ENCODE measurements around the gene PSAPL1. TPM values are rescaled to one million over a fixed set of nuclear protein-coding genes. Genes with fewer than 3 reads are reported as not detected.

PSAPL1 gene
- total and polyA plus RNA-seq, 7 donors: 0.01 TPM; not detected in 6

DNA sequence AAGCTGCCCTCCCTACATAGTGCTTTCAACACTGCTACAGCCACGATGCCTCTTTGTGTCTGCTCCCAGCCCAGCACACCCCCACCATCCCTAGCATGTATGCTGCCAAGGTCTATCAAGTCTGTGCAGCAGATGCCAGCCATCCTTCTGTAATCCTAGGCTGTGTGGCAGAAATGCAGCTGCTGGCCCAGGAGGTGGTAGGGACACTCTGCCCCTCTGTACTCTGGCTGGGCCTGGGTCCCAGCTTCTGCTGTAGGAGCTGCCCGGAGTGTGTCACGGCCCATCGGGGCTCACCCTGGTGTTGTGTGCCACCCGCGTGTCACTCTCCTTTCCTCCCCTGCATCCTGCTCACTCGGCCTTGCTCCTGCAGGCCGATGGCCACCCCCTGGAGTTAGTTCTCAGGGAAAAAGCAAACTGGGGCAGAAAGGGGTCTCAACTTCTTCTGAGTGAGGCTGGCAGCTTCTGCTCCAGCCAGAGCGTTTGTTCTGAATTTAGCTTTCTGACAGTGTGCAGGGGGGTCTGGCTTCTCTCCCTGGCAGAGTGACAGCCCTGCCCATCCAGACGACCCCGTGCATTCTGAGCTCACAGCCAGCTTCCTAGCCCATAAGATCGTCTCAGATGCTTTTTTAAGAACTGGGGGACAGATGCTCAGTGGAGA, 22.7 kb downstream of the PSAPL1 start:
- WGBS, 2 donors: 64 to 70% methylated on average over 12 of the region's 12 CpGs
- Histone ChIP-seq H3K4me3 (no peak overlapping the region), H3K9me3 (peaks cover 0 to 9% (median 3%) of the 10 kb centered on the region in 4 donors), H3K36me3 (no peaks in the 10 kb centered on the region), H3K27ac (peak overlapping the region in 2 of 4 donors; percentile 73 to 75), H3K4me1 (peaks cover 0 to 32% (median 24%) of the 10 kb centered on the region in 4 donors), H3K27me3 (no peaks in the 10 kb centered on the region)
- intact Hi-C loops (cut with DNase I): no loop called here
- peak; percentile 61 for DNase-seq
- TF ChIP-seq, protein P1, sequence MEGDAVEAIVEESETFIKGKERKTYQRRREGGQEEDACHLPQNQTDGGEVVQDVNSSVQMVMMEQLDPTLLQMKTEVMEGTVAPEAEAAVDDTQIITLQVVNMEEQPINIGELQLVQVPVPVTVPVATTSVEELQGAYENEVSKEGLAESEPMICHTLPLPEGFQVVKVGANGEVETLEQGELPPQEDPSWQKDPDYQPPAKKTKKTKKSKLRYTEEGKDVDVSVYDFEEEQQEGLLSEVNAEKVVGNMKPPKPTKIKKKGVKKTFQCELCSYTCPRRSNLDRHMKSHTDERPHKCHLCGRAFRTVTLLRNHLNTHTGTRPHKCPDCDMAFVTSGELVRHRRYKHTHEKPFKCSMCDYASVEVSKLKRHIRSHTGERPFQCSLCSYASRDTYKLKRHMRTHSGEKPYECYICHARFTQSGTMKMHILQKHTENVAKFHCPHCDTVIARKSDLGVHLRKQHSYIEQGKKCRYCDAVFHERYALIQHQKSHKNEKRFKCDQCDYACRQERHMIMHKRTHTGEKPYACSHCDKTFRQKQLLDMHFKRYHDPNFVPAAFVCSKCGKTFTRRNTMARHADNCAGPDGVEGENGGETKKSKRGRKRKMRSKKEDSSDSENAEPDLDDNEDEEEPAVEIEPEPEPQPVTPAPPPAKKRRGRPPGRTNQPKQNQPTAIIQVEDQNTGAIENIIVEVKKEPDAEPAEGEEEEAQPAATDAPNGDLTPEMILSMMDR (IDR thresholded peaks at IDR 0.05): no peak
- TF ChIP-seq POLR2AphosphoS5 (IDR thresholded peaks at IDR 0.05) (no peak), EP300 (IDR thresholded peaks at IDR 0.05) (no peak), POLR2A (IDR thresholded peaks at IDR 0.05) (no peak)

DNA sequence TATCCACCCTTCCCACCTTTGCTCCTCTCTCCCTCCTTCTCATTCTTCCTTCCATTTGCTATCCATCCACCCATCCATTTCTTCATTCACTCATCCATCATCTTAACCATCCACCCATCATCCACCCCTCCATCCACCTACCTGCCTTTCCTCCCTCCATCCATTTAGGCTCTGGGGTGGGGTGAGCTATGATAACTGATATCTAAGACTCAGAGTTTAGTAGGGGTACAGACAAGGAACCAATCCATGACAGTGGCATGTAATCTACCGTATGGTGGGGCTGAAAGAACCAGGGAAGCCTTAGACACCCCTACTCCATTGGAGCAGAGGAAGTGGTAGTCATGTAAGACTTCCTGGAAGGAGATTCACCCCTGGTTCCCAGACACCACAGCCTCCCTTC, 23.2 kb downstream of the PSAPL1 start:
- Histone ChIP-seq H3K27ac (peak overlapping the region in 2 of 4 donors; percentile 73 to 75), H3K36me3 (no peaks in the 10 kb centered on the region), H3K9me3 (peaks cover 0 to 9% (median 3%) of the 10 kb centered on the region in 4 donors), H3K4me3 (no peak overlapping the region), H3K27me3 (no peaks in the 10 kb centered on the region), H3K4me1 (peaks cover 0 to 32% (median 24%) of the 10 kb centered on the region in 4 donors)
- whole genome bisulfite sequencing, 2 donors: 66 to 90% methylated on average over 1 of the region's 1 CpG
- peak; percentile 21 for DNase-seq
- intact Hi-C loops (cut with DNase I): no loop called here
- TF ChIP-seq POLR2A (IDR thresholded peaks at IDR 0.05) (no peak), EP300 (IDR thresholded peaks at IDR 0.05) (no peak), POLR2AphosphoS5 (IDR thresholded peaks at IDR 0.05) (no peak)
- TF ChIP-seq, protein P1 (IDR thresholded peaks at IDR 0.05): no peak

DNA sequence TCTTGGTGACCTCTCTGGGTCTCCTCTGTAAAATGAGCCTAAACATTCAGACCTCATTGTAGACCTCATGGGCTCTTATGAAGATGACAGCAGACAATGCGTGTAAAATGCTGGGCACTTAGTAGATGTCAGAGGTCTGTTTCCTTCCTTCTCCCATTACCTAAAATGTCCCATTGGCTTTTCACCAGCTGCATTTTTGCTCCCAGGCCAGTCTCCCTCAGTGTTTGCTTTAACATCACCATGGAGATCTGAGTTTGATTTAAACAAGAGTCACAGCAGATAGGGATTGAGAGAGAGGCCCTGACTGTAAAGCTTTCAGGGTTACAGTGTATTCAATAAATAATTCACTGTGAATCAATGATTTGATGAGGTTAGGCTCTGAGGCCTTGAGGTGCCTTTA, 24.3 kb downstream of the PSAPL1 start:
- 64 to 67% methylated on average over 1 of the region's 1 CpG for WGBS, 2 donors
- TF ChIP-seq POLR2AphosphoS5 (IDR thresholded peaks at IDR 0.05): peak in 2 of 4 donors; percentile 21 to 37
- TF ChIP-seq, protein P1 (IDR thresholded peaks at IDR 0.05): no peak
- Histone ChIP-seq H3K36me3 (no peaks in the 10 kb centered on the region), H3K27ac (peak overlapping the region in 3 of 4 donors; percentile 28 to 75 (median 73)), H3K27me3 (no peaks in the 10 kb centered on the region), H3K4me1 (peaks cover 0 to 32% (median 24%) of the 10 kb centered on the region in 4 donors), H3K9me3 (peaks cover 0 to 9% (median 3%) of the 10 kb centered on the region in 4 donors), H3K4me3 (no peak overlapping the region)
- DNase-seq: peak; percentile 42
- intact Hi-C loops (cut with DNase I): no loop called here

DNA sequence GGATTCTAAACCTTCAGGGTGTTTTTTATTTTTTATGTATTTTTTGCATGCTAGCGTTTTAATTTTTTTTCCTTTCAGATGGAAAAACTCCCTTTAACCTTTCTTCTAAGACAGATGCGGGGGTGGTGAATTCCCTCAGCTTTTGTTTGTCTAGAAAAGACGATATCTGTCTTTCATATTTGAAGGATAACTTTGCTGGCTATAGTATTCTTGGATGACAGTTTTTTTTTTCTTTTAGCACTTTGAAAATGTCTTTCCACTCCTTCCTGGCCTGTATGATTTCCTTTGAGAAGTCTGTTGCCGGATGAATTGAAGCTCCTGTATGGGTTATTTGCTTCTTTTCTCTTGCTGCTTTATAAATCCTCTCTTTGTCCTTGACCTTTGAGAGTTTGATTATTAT, 26.6 kb downstream of the PSAPL1 start:
- Histone ChIP-seq H3K4me3 (no peak overlapping the region), H3K36me3 (no peaks in the 10 kb centered on the region), H3K27me3 (no peaks in the 10 kb centered on the region), H3K27ac (no peak overlapping the region), H3K4me1 (peaks cover 0 to 35% (median 29%) of the 10 kb centered on the region in 4 donors), H3K9me3 (peaks cover 0 to 9% (median 3%) of the 10 kb centered on the region in 4 donors)
- TF ChIP-seq POLR2AphosphoS5 (IDR thresholded peaks at IDR 0.05) (no peak), EP300 (IDR thresholded peaks at IDR 0.05) (no peak), POLR2A (IDR thresholded peaks at IDR 0.05) (no peak)
- TF ChIP-seq, protein P1 (IDR thresholded peaks at IDR 0.05): no peak
- no peak for DNase-seq
- WGBS, 2 donors: 81 to 88% methylated on average over 4 of the region's 4 CpGs
- intact Hi-C loops (cut with DNase I): no loop called here
